Left kidney (tissue), 8 donors: Measurements from ENCODE around the gene MKKS. TPM values are rescaled to one million over a fixed set of nuclear protein-coding genes. Genes with fewer than 3 reads are reported as not detected.

ENCODE experiments used
- DNase-seq: peaks from one replicate; pipeline ENCODE4 v3.0.0-alpha.2; 2013
- long read RNA-seq, 8 donors: transcript quantifications; one replicate each; lab custom pipeline, GENCODE V29; 2026
- polyA plus RNA-seq: library from polyadenylated mRNA; unstranded; fragments of 120-200 nt; gene quantifications from one replicate; pipeline ENCODE4 v1.2.1, GENCODE V29; 2013; ENCODE audit not compliant: insufficient read length

Gene MKKS
- 37.7 TPM for polyA plus RNA-seq
- long read RNA-seq, donor 1, full-length matches to known transcripts = 6 of 69 reads
- long read RNA-seq, donor 1, partial matches to known transcripts = 63 of 69 reads
- long read RNA-seq, donor 1, other reads (novel, unspliced or antisense) = 0 of 69 reads
- long read RNA-seq, donor 2, full-length matches to known transcripts = 9 of 56 reads
- long read RNA-seq, donor 2, partial matches to known transcripts = 47 of 56 reads
- long read RNA-seq, donor 2, other reads (novel, unspliced or antisense) = 0 of 56 reads
- long read RNA-seq, donor 3, full-length matches to known transcripts = 5 of 44 reads
- long read RNA-seq, donor 3, partial matches to known transcripts = 39 of 44 reads
- long read RNA-seq, donor 3, other reads (novel, unspliced or antisense) = 0 of 44 reads
- long read RNA-seq, donor 4, partial matches to known transcripts = 5 of 5 reads
- long read RNA-seq, donor 4, other reads (novel, unspliced or antisense) = 0 of 5 reads
- long read RNA-seq, donor 5, full-length matches to known transcripts = 16 of 88 reads
- long read RNA-seq, donor 5, partial matches to known transcripts = 72 of 88 reads
- long read RNA-seq, donor 5, other reads (novel, unspliced or antisense) = 0 of 88 reads
- long read RNA-seq, donor 6, full-length matches to known transcripts = 6 of 48 reads
- long read RNA-seq, donor 6, partial matches to known transcripts = 42 of 48 reads
- long read RNA-seq, donor 6, other reads (novel, unspliced or antisense) = 0 of 48 reads
- long read RNA-seq, donor 7, full-length matches to known transcripts = 7 of 83 reads
- long read RNA-seq, donor 7, partial matches to known transcripts = 76 of 83 reads
- long read RNA-seq, donor 7, other reads (novel, unspliced or antisense) = 0 of 83 reads
- long read RNA-seq, donor 8, full-length matches to known transcripts = 2 of 10 reads
- long read RNA-seq, donor 8, partial matches to known transcripts = 8 of 10 reads
- long read RNA-seq, donor 8, other reads (novel, unspliced or antisense) = 0 of 10 reads

DNA sequence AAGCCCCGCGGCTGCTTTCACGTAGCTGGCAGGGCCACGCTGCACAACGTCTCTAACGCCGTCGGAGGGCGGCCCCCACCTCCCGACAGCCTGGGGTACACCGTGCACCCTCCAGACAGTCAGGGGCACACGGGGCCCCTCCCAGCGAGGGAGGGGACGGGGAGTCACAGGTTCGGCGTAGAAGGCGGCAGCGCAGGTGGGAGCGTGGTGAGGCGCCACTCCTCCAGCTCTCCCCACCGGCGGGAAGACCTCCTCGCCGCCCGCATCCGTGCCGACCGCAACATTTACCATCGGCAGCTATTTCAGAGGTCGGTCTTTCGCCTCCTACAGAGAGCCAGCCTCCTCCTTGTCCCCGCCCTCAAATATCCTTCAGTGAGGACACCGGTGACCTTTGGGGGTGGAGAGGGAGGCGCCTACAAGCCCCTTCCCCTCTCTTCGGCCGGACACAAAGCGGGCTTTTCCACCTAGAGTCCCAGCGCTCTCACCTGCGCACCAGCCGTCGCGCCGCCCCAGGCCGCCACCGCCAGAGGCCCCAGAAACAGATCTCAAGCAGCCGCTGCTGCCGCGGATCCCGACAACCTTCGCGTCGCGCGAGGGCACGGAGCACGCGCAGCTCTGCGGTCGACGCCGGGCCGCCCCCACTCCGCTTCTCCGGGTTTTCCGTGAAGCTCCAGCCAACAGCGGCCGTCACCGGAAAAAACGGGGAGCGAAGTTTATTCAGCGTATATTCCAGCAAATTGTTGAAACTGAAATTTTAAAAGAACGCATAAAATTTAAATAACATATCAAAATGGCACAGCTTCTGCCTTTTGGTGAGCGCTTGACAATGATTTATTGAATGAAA is at the start of gene MKKS:
Gene MKKS, minus strand, starts transcription at position 600 of the 844 bp plus-strand sequence. CDS start 20,708 bp downstream, outside the sequence.
- DNase-seq = peak; percentile 91

DNA sequence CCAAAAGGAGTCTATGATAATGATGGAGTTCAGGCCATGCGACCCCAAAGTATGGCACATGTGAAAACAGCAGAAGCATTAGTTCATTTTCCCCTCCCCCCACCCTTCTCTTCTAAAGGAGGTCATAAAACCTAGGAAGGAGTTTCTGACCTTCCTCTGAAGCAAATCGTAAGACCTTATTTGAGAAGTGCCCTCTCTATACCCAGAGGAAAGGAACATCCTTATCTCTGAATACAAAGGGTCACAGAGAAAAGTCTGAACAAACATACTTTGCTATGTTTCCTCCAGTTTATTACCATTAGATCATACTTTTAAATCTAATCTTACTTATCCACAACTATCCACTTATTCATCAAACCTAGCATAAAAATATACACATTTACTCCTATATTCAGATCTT is 49.7 kb upstream of the MKKS start:
- no peak for DNase-seq

GRCh38 chr20:10481676-10482075 is 47.7 kb upstream of the MKKS start:
- no peak for DNase-seq

- DNase-seq = no peak
Measured at GRCh38 chr20:10478930-10479329, 44.9 kb upstream of the MKKS start.

DNA sequence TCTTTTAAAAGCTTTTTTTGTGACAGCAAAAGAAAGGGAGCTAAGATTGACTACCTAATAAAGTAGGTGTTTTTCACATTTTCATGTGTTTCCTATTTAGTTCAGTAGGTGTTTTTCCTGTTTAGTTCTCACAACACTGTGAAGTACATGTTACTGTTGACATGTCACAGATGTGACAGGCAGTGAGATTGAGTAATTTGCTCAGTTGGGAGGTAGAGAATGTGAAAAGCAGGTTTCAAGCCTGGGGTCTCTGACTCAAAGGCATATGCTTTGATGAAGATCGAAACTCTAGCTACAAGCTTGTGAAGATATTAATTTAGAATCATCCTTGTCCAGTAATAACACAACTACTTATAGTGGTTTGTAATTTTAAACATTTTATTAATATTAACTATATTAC is 44.2 kb upstream of the MKKS start:
- no peak for DNase-seq

DNA sequence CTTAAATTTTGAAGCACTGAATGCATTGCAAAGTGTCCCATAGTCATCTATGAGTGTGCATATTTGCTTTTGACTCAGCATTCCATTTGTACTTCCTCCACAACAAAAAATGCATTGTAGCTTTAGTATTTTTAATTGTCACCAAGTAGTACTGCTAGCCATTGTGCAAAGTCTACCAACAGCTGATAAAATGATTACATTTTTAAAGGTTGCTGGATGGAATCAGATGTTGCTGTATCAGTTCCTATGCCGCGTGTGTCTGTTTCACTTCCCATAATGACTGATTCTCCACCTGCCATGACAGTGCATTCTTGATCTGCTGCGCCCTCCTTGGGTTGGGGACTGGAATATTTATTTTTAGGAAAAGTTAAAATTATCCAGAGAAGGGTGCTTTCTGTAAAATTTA is 42.3 kb upstream of the MKKS start:
- no peak for DNase-seq

- no peak for DNase-seq
Measured at GRCh38 chr20:10475225-10475624, 41.2 kb upstream of the MKKS start.

DNA sequence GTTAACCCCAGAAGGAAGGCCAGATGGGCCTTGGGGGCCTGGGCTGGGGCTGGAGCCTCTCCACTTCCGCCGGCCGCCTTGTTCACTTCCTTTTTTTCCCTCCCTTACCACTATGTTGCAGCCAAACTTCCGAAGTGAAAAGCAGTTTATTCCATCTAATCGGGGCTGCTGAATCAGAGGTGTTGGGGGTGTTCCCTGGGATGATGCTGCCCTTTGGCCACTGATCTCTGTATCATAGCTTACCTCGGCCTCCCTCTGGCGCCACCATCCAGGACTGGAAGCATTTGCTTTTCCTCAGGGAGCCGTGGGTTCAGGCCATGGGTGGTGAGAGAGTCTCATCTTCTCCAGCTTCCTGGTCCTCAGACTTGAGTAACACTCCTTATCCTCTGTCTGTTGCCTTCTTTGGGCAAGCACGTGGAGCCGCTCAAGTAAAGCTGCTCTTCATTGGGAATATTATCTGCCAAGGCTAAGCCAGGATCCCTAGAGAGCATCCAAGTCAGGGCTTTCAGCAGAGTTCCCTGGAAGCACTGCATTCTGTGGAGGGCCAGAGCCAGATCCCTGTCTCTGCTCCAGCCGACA is 40.7 kb upstream of the MKKS start:
- no peak for DNase-seq

GRCh38 chr20:10472871-10473270 is 38.8 kb upstream of the MKKS start:
- DNase-seq = no peak

DNA sequence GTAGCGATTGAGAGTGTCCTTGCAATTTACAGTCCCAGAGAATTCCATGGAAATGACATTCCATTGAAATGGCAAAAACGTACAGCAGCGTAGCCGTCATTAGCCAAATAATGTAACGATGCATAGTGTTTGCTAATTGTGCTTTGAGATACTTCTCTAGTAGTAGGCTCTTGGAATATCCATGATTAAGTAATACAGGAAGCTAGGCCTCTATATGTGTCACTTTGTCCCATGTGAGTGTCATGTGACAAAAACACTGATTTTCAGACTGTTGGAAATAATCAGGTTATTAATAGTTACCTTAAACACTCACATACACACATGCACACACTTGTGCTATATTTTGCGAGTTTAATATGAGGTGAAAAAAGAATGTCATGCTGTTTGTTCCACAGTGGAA is 36.3 kb upstream of the MKKS start:
- DNase-seq = no peak

DNA sequence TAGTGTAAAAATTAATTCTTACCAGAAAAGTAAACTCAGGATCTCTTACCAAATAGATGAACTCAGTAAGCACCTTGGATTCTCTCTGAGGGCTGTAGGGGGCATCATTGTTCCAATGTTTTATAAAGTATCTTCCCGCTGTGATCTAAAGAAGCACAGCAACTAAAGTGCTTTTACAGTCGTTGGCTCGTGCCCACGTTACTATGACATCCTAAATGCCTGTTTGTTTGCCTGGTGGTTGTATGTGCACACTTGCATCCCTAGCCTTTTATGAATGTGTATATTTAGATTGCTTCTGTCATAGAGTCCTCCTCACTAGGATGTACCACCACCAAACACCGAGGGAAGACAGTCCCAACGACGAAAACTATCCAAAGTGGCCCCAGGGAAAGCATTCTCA is 35.6 kb upstream of the MKKS start:
- DNase-seq = peak; percentile 74

DNA sequence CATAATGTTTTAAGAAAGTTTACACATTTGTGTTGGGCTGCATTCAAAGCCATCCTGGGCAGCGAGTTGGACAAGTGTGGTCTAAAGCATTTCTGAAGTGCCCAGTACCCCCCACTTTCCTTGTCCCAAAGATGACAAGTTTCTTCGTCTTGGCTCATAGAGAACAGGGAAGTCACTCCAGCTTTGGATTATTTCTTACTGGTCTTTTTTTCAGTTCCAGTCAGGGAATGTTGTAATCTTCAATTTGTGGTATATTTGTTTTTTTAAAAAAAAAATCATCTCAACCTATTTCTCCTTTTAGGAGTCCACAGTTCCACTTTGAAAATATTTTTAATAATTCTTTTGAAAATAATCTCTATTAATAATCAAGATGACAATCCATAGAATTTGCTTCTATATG is 35.0 kb upstream of the MKKS start:
- DNase-seq = no peak

DNA sequence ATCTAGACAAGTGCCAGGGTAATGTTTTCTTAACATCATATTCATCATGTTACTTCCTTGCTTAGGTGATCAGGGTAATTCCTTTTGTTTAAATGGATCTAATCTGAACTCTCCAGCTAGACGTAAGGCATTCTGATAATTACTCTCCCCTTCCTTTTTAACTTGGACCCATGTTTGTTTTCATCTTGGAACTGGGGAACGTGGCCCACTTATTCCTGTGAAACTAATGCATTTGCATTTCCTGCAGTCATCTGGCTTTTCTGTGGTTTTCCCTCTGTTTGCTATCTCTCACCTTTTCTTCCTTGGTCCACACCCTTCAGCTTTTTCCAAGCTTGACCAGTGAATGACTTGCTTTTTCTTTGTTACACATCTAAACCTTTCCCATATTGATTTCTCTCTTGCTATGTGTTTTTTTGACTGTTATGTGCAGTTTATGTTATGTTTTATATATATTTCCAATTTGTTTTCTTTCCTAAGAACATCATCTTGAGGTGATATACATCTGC is 34.4 kb upstream of the MKKS start:
- DNase-seq = no peak

DNA sequence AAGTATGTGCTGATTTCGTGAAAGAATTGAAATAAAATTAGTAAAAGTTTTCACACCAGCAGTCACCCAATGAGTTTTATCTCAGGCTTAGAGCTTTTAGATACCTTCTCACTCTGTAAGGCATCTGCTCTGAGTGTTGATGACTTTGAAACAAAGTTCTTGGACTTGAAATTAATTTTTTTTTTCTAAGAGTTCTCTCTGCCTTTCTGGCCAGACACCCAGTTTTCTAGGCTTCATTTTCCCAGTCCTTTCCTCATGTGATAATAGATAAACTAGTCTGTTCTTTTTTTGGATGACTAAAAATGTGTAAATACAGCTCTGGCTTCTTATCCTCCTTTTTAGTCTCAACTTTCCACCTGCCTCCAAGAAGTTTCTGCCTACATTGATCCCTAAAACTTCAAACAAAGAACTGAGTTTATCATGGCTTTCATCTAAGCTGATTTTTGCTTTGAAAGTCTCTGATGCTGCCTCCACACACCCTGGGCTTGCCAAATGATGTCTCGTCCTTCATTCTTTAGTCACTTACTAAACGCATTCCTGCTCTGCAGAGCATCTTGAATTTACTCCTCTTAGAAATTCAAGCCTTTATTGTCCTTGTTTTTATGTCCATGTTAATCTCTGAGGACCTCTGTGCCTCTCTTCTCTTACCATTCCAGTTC is 33.8 kb upstream of the MKKS start:
- DNase-seq = no peak

DNA sequence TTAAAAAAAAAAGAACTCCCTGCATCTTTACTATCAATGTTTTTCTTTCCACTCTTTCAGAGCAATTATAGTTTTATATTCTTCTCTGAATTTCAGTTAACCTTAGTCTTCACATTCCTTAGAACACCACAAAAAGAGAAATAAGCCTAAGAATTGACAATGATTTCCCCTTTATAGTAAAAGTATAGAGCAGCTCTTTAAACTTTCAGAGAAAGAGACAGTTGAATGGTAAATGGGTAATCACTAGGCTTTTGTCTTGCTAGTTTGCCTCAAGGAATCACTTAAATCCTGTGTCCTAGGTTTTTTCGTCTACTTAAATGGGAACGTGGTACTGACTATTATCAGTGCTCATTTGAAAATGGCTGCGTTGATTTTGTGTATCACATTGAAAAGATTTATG is 32.8 kb upstream of the MKKS start:
- no peak for DNase-seq

- DNase-seq = peak; percentile 12
Measured at GRCh38 chr20:10466325-10466724, 32.3 kb upstream of the MKKS start.

GRCh38 chr20:10465135-10465534 is 31.1 kb upstream of the MKKS start:
- DNase-seq = no peak

- DNase-seq = no peak
Measured at GRCh38 chr20:10463622-10464021, 29.6 kb upstream of the MKKS start.

- DNase-seq = no peak
Measured at GRCh38 chr20:10462516-10462915, 28.5 kb upstream of the MKKS start.

GRCh38 chr20:10461495-10461894 is 27.5 kb upstream of the MKKS start:
- DNase-seq = no peak
